MCF 10A (cell line): ENCODE results near the gene DNASE2. TPM values are rescaled to one million over a fixed set of nuclear protein-coding genes. Genes with fewer than 3 reads are reported as not detected.

ENCODE experiments used
- BruUV-seq: library from RNA; stranded (reverse); fragments of 400-500 nt; replicated peaks from 2 replicates; lab custom pipeline; 2021; lab: Mats Ljungman, UMichigan
- CTCF ChIA-PET: fragments of 300-600 bp; sonication (Branson Sonifier 250); formaldehyde crosslinking; extraction: SDS; loops from one replicate; lab custom pipeline; 2021; ENCODE audit warnings: antibody characterized with exemption, inconsistent platforms; lab: Yijun Ruan, JAX
- POLR2A ChIA-PET: fragments of 300-600, 350-650 bp; sonication (Branson Sonifier 250); formaldehyde crosslinking; extraction: SDS; loops from one replicate; lab custom pipeline; 2020; ENCODE audit warnings: antibody characterized with exemption, inconsistent platforms; lab: Yijun Ruan, JAX
- DNase-seq: peaks from one replicate; pipeline ENCODE4 v3.0.0-alpha.2; 2018; ENCODE audit not compliant: unreplicated experiment
- H3K27ac Mint-ChIP-seq: one replicate; pipeline ENCODE4 v1.8.0; 2022; ENCODE audit warnings: mild to moderate bottlenecking, low read depth, mixed read lengths; ENCODE audit not compliant: unreplicated experiment
- H3K27me3 Mint-ChIP-seq: one replicate; pipeline ENCODE4 v1.8.0; 2022; ENCODE audit warnings: mixed read lengths; ENCODE audit not compliant: insufficient read depth, unreplicated experiment
- H3K36me3 Mint-ChIP-seq: one replicate; pipeline ENCODE4 v1.8.0; 2022; ENCODE audit warnings: mild to moderate bottlenecking, moderate library complexity, mixed read lengths; ENCODE audit not compliant: insufficient read depth, unreplicated experiment
- H3K4me1 Mint-ChIP-seq: one replicate; pipeline ENCODE4 v1.8.0; 2022; ENCODE audit warnings: mixed read lengths; ENCODE audit not compliant: insufficient read depth, unreplicated experiment
- H3K4me3 Mint-ChIP-seq: one replicate; pipeline ENCODE4 v1.8.0; 2022; ENCODE audit warnings: mild to moderate bottlenecking, moderate library complexity, mixed read lengths; ENCODE audit not compliant: unreplicated experiment
- H3K9me3 Mint-ChIP-seq: one replicate; pipeline ENCODE4 v1.8.0; 2022; ENCODE audit warnings: mixed read lengths; ENCODE audit not compliant: unreplicated experiment
- intact Hi-C: fragments of 100-400 bp; cut with micrococcal nuclease; formaldehyde crosslinking; loops from 2 replicates; pipeline ENCODE4 v1.14.1; 2022
- total RNA-seq: library from RNA; stranded (reverse); gene quantifications from 2 replicates; pipeline ENCODE4 v1.2.3, GENCODE V29; 2022
- TF ChIP-seq, protein P1 (sequence below): fragments of 200-600 bp; IDR thresholded peaks from one replicate; pipeline ENCODE4 v1.8.0; 2022; ENCODE audit warnings: antibody characterized with exemption, mild to moderate bottlenecking; ENCODE audit not compliant: unreplicated experiment

DNASE2 gene
- total RNA-seq, 1 experiment from 2014 or later, result 26.7 TPM

GRCh38 chr19:12899891-12900518 is 18.8 kb upstream of the DNASE2 start:
- CTCF ChIA-PET, result no interaction called here
- Mint-ChIP-seq H3K27ac (no peak overlapping the region), H3K4me3 (no peak overlapping the region), H3K9me3 (no peaks in the 10 kb centered on the region), H3K4me1 (no peaks in the 10 kb centered on the region), H3K36me3 (peaks cover 19% of the 10 kb centered on the region), H3K27me3 (no peaks in the 10 kb centered on the region)
- no peak for DNase-seq
- POLR2A ChIA-PET, result interaction anchor here (1.1 to 3.3 kb wide), 4 partner anchors 8 to 19 kb away, joined by 3 to 13 read pairs (median 8); partner anchors contain the start of genes DNASE2, GCDH and SYCE2
- TF ChIP-seq, protein P1, sequence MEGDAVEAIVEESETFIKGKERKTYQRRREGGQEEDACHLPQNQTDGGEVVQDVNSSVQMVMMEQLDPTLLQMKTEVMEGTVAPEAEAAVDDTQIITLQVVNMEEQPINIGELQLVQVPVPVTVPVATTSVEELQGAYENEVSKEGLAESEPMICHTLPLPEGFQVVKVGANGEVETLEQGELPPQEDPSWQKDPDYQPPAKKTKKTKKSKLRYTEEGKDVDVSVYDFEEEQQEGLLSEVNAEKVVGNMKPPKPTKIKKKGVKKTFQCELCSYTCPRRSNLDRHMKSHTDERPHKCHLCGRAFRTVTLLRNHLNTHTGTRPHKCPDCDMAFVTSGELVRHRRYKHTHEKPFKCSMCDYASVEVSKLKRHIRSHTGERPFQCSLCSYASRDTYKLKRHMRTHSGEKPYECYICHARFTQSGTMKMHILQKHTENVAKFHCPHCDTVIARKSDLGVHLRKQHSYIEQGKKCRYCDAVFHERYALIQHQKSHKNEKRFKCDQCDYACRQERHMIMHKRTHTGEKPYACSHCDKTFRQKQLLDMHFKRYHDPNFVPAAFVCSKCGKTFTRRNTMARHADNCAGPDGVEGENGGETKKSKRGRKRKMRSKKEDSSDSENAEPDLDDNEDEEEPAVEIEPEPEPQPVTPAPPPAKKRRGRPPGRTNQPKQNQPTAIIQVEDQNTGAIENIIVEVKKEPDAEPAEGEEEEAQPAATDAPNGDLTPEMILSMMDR, result no peak
- BruUV-seq, result no TSS peak
- intact Hi-C loops, result no loop called here

DNA sequence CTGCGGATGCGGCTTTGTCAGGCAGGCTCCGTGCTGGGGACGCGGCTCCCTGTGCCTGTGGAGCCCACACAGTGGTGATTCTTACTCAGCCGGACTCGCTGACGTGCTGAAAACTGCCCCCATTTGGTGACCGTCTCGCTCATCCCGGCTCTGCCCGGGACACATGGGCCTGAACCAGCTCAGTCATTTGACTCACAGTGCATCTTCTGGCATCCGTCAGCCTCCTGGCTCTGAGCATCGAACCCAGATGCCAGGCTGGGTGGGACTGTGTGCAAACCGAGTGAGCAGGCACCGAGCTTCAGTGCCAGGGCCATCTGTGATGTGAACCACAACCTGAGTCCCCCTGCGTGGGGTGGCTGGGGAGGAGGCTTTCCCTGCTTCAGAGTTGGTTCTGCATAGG is 15.2 kb upstream of the DNASE2 start:
- Mint-ChIP-seq H3K27me3 (no peaks in the 10 kb centered on the region), H3K27ac (no peak overlapping the region), H3K4me1 (peaks cover 6% of the 10 kb centered on the region), H3K36me3 (peaks cover 24% of the 10 kb centered on the region), H3K4me3 (no peak overlapping the region), H3K9me3 (no peaks in the 10 kb centered on the region)
- DNase-seq, result no peak
- ChIA-PET POLR2A (no interaction called here), CTCF (no interaction called here)
- intact Hi-C loops, result no loop called here
- no TSS peak for BruUV-seq
- TF ChIP-seq, protein P1, result no peak

DNA sequence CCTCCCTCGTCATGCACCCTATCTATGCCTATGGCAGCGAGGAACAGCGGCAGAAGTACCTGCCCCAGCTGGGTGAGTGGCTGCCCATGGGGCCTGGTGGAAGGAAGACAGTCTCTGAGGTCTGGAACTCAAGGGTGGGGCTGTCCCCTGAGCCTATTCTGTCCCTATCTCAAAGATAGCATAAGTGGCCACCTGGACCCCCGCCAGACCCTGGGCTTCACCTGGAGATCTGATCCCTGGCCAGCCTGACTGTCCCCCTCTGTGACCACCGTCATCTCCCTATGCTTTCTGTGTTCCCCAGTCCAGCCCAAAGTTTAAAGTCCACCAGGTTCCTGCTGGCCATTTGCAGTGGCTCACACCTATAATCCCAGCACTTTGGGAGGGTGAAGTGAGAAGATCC is 12.3 kb upstream of the DNASE2 start:
- H3K4me3 Mint-ChIP-seq, result peak overlapping the region; percentile 36
- DNase-seq, result no peak
- peaks cover 23% of the 10 kb centered on the region for H3K36me3 Mint-ChIP-seq
- no peak overlapping the region for H3K27ac Mint-ChIP-seq
- intact Hi-C loops, result no loop called here
- H3K27me3 Mint-ChIP-seq, result no peaks in the 10 kb centered on the region
- ChIA-PET POLR2A (no interaction called here), CTCF (interaction anchor here (0.6 to 0.7 kb wide), 2 partner anchors 46 to 201 kb away, joined by 3 to 6 read pairs; no protein-coding TSS in a partner anchor)
- TF ChIP-seq, protein P1, result no peak
- BruUV-seq, result no TSS peak
- no peaks in the 10 kb centered on the region for H3K9me3 Mint-ChIP-seq
- peaks cover 16% of the 10 kb centered on the region for H3K4me1 Mint-ChIP-seq

- no peaks in the 10 kb centered on the region for H3K9me3 Mint-ChIP-seq
- no peaks in the 10 kb centered on the region for H3K27me3 Mint-ChIP-seq
- H3K4me1 Mint-ChIP-seq, result peaks cover 16% of the 10 kb centered on the region
- peak overlapping the region; percentile 99 for H3K4me3 Mint-ChIP-seq
- ChIA-PET CTCF (interaction anchor here (0.7 to 2.3 kb wide), 3 partner anchors 74 to 140 kb away, joined by 3 to 11 read pairs (median 3); partner anchors contain the start of gene BEST2), POLR2A (interaction anchor here (0.6 to 2.3 kb wide), 18 partner anchors 9 to 281 kb away, joined by 3 to 37 read pairs (median 4); partner anchors contain the start of genes DNASE2, FARSA, PRDX2 and RAD23A)
- intact Hi-C loops, result no loop called here
- H3K27ac Mint-ChIP-seq, result peak overlapping the region; percentile 69
- TSS peak; percentile 55 for BruUV-seq
- no peak for DNase-seq
- peaks cover 23% of the 10 kb centered on the region for H3K36me3 Mint-ChIP-seq
- TF ChIP-seq, protein P1, result no peak
These were observed 10.3 kb upstream of the DNASE2 start for GRCh38 chr19:12891553-12892021.
